Testis (tissue), 2 donors: ENCODE results near the gene SLC30A1.

ENCODE experiments used
- CTCF ChIP-seq, 3 experiments: fragments of 450-650 bp in 2 of 3; fragments of 200-600 bp in 1 of 3; sonication (generic) in 1 of 3; IDR thresholded peaks; one replicate each; pipeline ENCODE4 v1.5.1; 2016 to 2019; ENCODE audit warnings: antibody characterized with exemption in 3 of 3, mild to moderate bottlenecking in 2 of 3, moderate library complexity in 1 of 3
- POLR2A ChIP-seq: fragments of 450-650 bp; IDR thresholded peaks from one replicate; pipeline ENCODE4 v1.6.1; 2017; ENCODE audit warnings: antibody characterized with exemption, mild to moderate bottlenecking, moderate library complexity

GRCh38 chr1:211549092-211549711 is 29.8 kb downstream of the SLC30A1 start:
- TF ChIP-seq CTCF (IDR thresholded peaks at IDR 0.05), result no peak
- no peak for TF ChIP-seq POLR2A
